Activated CD4-positive, alpha-beta T cell treated with anti-CD3 and anti-CD28 coated beads, Interleukin-2, Interleukin-4, amounts not matched to agents 100 ng/mL and 50 ng/mL, durations not matched to agents 16 hours and 8 hours (primary cell): ENCODE measurements around the gene HMGCL.
"Not testable (repeated sequence)": the region's sequence is repeated elsewhere in the genome, so short reads cannot be mapped to it uniquely, and the experiment has no call there.

ENCODE experiments used
- DNase-seq: peaks from one replicate; pipeline ENCODE4 v3.0.0-alpha.2; 2020; ENCODE audit warnings: low spot score

Gene HMGCL

DNA sequence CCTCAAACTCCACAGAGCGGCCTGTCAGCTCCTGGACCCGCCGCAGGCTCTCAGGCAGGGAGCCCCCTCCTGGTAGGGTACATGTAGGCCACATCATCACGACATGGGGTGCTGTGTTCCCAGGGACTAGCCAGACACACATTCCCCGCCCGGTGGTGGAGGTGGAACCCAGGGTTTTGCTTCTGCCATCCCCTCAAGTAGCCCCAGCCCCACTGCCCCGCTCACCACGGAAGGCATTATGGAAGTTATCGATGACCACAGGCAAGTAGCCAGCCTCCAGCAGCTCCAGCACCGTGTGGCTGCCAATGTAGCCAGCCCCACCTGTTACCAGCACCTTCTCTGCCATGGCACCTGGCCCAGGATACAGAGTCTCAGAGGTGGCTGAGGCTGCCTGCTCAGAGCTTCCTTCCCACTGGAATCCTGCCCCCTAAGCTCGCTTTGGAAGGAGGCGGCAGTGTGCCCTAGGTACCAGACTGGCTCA is 26.5 kb downstream of the HMGCL start:
- DNase-seq = no peak

- no peak for DNase-seq
Observed at GRCh38 chr1:23797478-23798448, 27.5 kb downstream of the HMGCL start.

GRCh38 chr1:23796466-23797271 is 28.6 kb downstream of the HMGCL start:
- DNase-seq = no peak

DNA sequence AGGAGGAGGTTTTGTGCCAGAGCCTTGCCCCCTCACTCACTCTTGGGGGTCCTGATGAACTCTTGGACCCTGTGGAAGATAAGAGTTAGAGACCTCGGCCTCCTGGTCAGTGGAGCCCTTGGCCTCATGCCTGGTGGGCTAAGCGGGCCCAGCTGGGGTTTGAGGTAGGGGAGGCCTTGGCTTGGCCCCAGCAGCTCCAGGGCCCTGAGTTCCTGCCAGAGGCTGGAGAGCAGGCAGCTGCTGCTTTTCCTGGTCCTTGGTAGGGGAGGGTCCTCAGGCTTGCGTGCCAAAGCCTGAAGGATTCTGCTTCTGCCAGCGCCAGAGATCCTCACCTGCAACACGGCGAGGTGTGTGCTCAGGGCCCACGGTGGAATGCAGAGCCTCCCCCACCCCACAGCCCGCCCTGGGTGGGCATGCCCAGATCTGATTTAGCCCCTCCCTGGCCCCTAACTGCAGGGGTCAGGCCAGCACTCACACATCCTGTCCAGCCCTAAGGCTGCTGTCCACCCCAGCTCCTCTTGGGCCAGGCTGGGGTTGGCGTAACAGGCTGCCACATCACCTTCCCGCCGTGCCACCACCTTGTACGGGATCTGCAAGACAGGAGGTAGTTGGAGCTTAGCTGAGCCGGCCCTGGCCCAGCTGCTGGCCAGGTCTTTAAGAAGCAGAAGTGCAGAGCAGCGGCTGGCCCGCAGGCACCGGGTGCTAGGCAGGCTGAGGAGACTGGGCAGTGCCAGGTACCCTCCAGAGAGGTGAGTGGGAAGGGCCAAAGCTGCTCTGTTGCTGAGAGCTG is 29.4 kb downstream of the HMGCL start:
- no peak for DNase-seq

DNA sequence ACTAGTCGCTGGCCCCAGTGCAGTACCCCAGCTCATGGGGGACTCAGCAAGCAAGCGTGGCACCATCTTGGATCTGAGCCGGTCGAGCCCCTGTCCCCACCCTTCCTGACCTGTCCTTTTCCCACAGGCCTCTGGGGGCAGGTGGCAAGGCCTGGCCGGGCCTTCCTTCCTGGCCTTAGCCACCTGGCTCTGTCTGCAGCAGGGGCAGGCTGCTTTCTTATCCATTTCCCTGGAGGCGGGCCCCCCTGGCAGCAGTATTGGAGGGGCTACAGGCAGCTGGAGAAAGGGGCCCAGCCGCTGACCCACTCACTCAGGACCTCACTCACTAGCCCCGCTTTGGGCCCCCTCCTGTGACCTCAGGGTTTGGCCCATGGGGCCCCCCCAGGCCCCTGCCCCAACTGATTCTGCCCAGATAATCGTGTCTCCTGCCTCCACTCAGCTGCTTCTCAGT is 30.5 kb downstream of the HMGCL start:
- not testable (repeated sequence) for DNase-seq

DNA sequence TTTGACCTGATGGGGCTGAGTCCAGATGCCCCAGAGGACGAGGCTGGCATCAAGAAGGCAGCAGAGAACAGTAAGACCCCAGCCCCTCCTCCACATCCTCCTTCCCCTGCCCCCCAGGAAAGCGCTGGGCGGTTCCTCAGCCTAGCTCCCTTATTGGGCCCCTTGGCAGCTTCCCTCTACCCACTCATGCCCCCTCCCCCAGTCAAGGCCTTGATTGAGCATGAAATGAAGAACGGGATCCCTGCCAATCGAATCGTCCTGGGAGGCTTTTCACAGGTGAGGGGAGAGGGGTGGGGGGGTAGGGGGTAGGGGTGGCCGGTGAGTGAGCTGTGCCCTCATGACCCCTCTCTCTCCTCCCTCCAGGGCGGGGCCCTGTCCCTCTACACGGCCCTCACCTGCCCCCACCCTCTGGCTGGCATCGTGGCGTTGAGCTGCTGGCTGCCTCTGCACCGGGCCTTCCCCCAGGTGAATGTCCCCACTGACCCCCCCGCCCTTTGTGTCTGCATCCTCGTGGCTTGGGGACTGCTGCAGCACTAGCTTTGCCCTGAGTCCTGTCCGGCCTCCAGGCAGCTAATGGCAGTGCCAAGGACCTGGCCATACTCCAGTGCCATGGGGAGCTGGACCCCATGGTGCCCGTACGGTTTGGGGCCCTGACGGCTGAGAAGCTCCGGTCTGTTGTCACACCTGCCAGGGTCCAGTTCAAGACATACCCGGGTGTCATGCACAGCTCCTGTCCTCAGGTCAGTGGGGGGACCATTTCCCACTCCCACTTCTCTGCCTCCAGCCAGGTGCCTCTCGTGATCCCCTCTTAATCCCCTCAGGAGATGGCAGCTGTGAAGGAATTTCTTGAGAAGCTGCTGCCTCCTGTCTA is 31.1 kb downstream of the HMGCL start:
- no peak for DNase-seq

- DNase-seq = no peak
Observed at GRCh38 chr1:23793018-23793781, 32.0 kb downstream of the HMGCL start.

DNA sequence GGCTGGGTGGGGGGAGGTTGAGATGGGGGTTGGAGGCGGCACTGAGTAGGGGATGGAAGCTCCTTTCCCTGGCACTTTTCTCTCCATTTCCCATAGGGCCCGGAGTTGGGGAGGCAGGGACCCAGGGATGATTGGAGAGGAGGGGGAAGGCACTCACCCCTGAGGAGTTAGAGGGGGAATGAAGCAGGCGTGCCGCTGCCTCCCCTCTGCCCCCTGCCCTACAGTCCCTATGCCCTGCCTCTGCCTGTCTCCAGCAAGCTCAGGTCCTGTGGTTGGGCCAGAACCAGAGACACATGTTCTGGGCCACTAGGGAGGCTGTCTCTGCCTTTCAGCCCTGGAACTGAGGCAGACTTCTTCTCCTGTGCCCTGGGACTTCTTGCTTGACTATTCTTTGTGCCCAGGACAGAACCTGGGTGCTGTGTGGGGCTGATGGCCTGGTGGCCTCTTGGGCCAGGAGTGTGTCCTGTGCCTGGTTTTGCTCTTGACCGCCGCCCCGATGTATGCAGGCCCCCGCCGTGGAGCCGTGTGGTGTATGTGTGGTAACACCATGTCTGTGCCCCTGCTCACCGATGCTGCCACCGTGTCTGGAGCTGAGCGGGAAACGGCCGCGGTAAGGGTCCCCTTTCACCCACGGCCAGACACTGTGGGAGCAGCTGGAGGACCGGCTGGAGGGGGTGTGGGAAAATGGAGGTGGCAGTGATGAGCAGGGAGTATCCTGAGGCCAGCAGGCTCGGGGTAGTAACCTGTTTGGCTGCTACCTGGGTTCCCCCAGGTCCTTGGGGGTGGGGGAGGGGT is 32.9 kb downstream of the HMGCL start:
- DNase-seq = no peak

- no peak for DNase-seq
Observed at GRCh38 chr1:23791516-23792047, 33.6 kb downstream of the HMGCL start.

DNA sequence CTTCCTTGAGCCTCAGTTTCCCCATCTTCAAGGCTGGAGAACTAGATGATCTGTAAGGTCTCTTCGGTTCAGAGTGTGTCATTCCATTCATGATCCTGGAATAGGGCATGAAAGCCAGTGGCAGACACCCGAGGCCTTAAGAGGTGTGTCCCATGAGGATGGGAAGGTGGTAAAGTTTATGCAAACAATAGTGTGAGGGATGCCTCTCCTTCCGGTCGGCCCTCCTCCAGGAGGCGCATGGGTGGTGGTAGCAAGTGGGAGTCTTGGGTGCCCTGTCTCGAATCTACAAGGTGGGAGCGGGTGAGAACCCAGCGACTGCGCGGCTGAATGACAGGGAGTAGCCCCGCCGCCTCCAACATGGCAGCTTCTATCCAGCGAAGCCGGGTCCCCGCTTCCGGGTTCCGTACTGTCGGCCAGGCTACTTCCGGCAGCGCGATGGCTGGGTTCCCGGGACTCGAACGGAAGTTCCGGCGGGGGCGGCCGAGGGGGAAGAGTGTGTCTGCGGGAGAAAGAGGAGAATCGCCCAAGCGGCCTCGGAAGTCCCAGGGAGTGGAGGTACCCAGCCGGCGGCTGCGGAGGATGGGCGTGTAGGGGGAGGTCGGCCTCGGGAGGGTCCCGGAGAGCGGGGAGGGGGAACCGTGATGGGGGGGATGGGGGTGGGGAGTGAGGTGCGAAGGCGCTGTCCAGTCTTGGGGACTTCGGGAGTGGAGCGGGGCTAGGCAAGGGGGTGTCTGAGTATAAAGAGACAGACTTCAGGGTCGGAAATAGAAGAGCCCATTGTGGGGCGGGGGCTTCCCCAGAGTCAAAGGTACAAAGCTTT is 34.3 kb downstream of the HMGCL start, which contains the start of gene LYPLA2:
Gene LYPLA2, plus strand, starts transcription at position 450 of the 820 bp plus-strand sequence. CDS start 1,538 bp downstream, outside the sequence.
- DNase-seq = peak; percentile 92

DNA sequence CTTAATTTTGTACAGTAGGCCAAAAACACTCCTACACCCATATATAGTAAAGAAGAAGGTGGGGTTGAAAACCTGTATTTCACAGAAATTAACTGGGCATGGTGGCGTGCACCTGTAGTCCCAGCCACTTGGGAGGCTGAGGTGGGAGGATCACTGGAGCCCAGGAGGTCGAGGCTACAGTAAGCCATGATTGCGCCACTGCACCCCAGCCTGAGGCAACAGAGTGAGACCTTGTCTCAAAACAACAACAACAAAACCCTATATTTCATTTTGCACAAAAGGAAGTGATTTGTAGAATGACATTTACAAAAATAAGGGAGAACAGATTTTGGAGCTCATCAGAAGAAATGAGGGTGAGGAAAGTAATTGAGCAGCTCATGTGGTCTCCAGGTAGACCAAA is 36.5 kb downstream of the HMGCL start:
- no peak for DNase-seq

DNA sequence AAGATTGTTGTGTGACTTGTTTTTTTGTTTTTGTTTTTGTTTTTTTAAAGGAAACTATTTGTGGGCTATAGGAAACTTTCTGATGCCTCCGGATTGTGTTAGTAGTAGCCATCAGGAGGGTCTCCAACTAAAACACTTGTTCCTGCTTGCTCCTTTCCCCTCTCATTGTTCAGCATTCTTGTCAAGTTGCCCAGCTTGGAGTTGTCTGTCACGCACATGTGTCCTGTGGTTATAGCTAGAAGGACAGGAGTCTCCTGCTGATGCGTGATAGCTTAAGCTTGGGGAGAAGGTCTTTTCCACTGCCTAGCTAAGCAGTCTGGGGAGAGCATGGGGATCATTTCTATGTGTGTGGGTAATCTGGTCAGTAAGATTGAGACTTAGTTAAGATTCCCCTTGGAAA is 37.5 kb downstream of the HMGCL start:
- DNase-seq = no peak

- no peak for DNase-seq
Observed at GRCh38 chr1:23784846-23785245, 40.4 kb downstream of the HMGCL start.

DNA sequence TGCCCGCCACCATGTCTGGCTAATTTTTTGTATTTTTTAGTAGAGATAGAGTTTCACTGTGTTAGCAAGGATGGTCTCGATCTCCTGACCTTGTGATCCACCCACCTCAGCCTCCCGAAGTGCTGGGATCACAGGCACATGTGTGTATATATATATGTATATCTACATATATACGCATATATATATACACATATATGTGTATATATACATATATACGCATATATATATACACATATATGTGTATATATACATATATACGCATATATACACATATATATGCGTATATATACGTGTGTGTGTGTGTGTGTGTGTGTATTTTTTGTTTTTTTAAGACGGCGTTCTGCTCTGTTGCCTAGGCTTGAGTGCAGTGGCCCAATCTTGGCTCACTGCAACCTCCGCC is 42.1 kb downstream of the HMGCL start:
- not testable (repeated sequence) for DNase-seq

GRCh38 chr1:23779826-23780371 is 45.3 kb downstream of the HMGCL start:
- DNase-seq = peak; percentile 34

DNA sequence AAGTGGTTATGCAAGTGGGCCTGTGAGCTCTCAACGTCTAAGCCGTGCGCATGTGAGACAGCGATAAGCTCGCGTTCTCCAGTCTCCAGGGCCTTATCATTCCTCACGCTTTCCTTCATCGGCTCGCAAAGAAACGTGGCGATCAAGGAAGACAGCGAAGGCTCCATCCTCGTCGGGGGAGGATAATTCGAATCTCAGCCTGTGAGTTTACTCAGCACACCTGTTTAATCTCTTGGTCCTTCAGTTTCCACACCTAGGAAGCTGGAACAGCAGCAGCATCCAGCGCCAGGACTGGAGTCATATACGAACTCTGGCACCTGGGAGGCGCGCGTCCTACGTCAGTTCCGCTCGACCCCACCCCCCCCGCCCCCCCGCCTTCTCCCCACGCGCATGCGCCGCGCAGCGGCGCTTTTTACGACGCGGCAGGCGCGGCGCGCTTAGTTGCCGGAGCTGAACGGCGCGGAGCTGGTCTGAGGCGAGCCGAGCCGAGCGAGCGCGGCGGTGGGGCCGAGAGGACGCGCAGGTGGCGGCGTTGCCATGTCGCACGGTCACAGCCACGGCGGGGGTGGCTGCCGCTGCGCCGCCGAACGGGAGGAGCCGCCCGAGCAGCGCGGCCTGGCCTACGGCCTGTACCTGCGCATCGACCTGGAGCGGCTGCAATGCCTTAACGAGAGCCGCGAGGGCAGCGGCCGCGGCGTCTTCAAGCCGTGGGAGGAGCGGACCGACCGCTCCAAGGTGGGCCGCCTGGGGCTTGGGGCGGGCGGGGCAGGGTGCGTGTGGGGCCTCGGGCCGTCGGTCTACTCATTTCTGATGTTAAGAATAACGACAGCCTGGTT is 47.0 kb downstream of the HMGCL start, which contains the start of gene PITHD1:
Gene PITHD1, plus strand, starts transcription at position 440 of the 836 bp plus-strand sequence. Its CDS starts 98 bp downstream, at position 538.
- peak; percentile 84 for DNase-seq

DNA sequence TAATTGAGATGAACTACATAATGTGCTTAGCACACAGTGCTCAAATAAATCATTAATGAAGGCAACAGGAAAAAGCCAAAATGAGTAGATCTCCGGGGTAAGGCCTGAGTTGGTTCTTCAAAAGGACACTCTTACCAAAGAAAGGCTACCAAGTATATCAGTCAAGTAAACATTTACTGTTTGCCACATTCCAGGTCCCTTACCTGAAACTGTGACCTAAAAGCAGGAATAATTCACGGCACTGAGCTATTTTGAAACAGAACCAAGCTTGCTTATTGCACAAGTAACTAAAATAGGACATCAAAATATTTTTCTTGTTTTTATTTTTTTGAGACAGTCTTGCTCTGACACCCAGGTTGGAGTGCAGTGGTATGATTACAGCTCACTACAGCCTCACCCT is 49.0 kb downstream of the HMGCL start:
- no peak for DNase-seq
